ENCODE data around the gene CAMK1D. TPM values are rescaled to one million over a fixed set of nuclear protein-coding genes. Genes with fewer than 3 reads are reported as not detected.
"Not testable (repeated sequence)": the region's sequence is repeated elsewhere in the genome, so short reads cannot be mapped to it uniquely, and the experiment has no call there.

Gene CAMK1D
- total and polyA plus RNA-seq, 2 donors: 11.2 to 14.6 TPM

GRCh38 chr10:12357525-12358151 lies 8.3 kb downstream of the CAMK1D start:
- H3K27ac ChIP-seq (ENCODE audit: low read depth in 1 of 2, low read length in 1 of 2): no peak overlapping the region
- H3K27me3 ChIP-seq (ENCODE audit: control insufficient read depth in 2 of 2, insufficient read depth in 1 of 2, low read length in 1 of 2): no peaks in the 10 kb centered on the region
- H3K4me3 ChIP-seq (ENCODE audit: low read length in 2 of 2): no peak overlapping the region
- no peak for DNase-seq (ENCODE audit: low read depth in 6 of 9, low spot score in 9 of 9)
- 97% methylated on average over 13 of the region's 13 CpGs for WGBS
- H3K4me1 ChIP-seq (ENCODE audit: control insufficient read depth in 2 of 2, insufficient read depth in 2 of 2, low read length in 2 of 2): peaks cover 5 to 23% of the 10 kb centered on the region in 2 donors
- peaks cover 0 to 3% of the 10 kb centered on the region in 2 donors for H3K9me3 ChIP-seq (ENCODE audit: control insufficient read depth in 2 of 2, insufficient read depth in 1 of 2, low read length in 1 of 2)
- no peaks in the 10 kb centered on the region for H3K36me3 ChIP-seq (ENCODE audit: control insufficient read depth in 2 of 2, insufficient read depth in 2 of 2, low read length in 1 of 2)

GRCh38 chr10:12358863-12359564 lies 9.7 kb downstream of the CAMK1D start:
- H3K27me3 ChIP-seq (ENCODE audit: control insufficient read depth in 2 of 2, insufficient read depth in 1 of 2, low read length in 1 of 2): no peaks in the 10 kb centered on the region
- peaks cover 0 to 2% of the 10 kb centered on the region in 2 donors for H3K36me3 ChIP-seq (ENCODE audit: control insufficient read depth in 2 of 2, insufficient read depth in 2 of 2, low read length in 1 of 2)
- H3K27ac ChIP-seq (ENCODE audit: low read depth in 1 of 2, low read length in 1 of 2): no peak overlapping the region
- H3K9me3 ChIP-seq (ENCODE audit: control insufficient read depth in 2 of 2, insufficient read depth in 1 of 2, low read length in 1 of 2): peaks cover 0 to 7% of the 10 kb centered on the region in 2 donors
- H3K4me1 ChIP-seq (ENCODE audit: control insufficient read depth in 2 of 2, insufficient read depth in 2 of 2, low read length in 2 of 2): peaks cover 5 to 15% of the 10 kb centered on the region in 2 donors
- 80% methylated on average over 11 of the region's 11 CpGs for WGBS
- no peak overlapping the region for H3K4me3 ChIP-seq (ENCODE audit: low read length in 2 of 2)
- no peak for DNase-seq (ENCODE audit: low read depth in 6 of 9, low spot score in 9 of 9)

- Histone ChIP-seq H3K9me3 (ENCODE audit: control insufficient read depth in 2 of 2, insufficient read depth in 1 of 2, low read length in 1 of 2) (peaks cover 0 to 7% of the 10 kb centered on the region in 2 donors), H3K27me3 (ENCODE audit: control insufficient read depth in 2 of 2, insufficient read depth in 1 of 2, low read length in 1 of 2) (no peaks in the 10 kb centered on the region), H3K27ac (ENCODE audit: low read depth in 1 of 2, low read length in 1 of 2) (no peak overlapping the region), H3K4me3 (ENCODE audit: low read length in 2 of 2) (no peak overlapping the region), H3K4me1 (ENCODE audit: control insufficient read depth in 2 of 2, insufficient read depth in 2 of 2, low read length in 2 of 2) (peaks cover 5 to 15% of the 10 kb centered on the region in 2 donors), H3K36me3 (ENCODE audit: control insufficient read depth in 2 of 2, insufficient read depth in 2 of 2, low read length in 1 of 2) (peaks cover 0 to 2% of the 10 kb centered on the region in 2 donors)
- WGBS: 97% methylated on average over 5 of the region's 5 CpGs
- DNase-seq (ENCODE audit: low read depth in 6 of 9, low spot score in 9 of 9): no peak
Observed at GRCh38 chr10:12360461-12360860, 11.1 kb downstream of the CAMK1D start.

GRCh38 chr10:12361115-12361514 lies 11.8 kb downstream of the CAMK1D start:
- H3K4me1 ChIP-seq (ENCODE audit: control insufficient read depth in 2 of 2, insufficient read depth in 2 of 2, low read length in 2 of 2): peaks cover 5 to 20% of the 10 kb centered on the region in 2 donors
- 96% methylated on average over 5 of the region's 5 CpGs for WGBS
- not testable (repeated sequence) for H3K4me3 ChIP-seq (ENCODE audit: low read length in 2 of 2)

GRCh38 chr10:12364559-12364958 lies 15.2 kb downstream of the CAMK1D start:
- no peak overlapping the region for H3K4me3 ChIP-seq (ENCODE audit: low read length in 2 of 2)
- no peak for DNase-seq (ENCODE audit: low read depth in 6 of 9, low spot score in 9 of 9)
- H3K27me3 ChIP-seq (ENCODE audit: control insufficient read depth in 2 of 2, insufficient read depth in 1 of 2, low read length in 1 of 2): no peaks in the 10 kb centered on the region
- H3K9me3 ChIP-seq (ENCODE audit: control insufficient read depth in 2 of 2, insufficient read depth in 1 of 2, low read length in 1 of 2): peaks cover 0 to 7% of the 10 kb centered on the region in 2 donors
- WGBS: 97% methylated on average over 3 of the region's 3 CpGs
- H3K36me3 ChIP-seq (ENCODE audit: control insufficient read depth in 2 of 2, insufficient read depth in 2 of 2, low read length in 1 of 2): peaks cover 0 to 2% of the 10 kb centered on the region in 2 donors
- peaks cover 0 to 20% of the 10 kb centered on the region in 2 donors for H3K4me1 ChIP-seq (ENCODE audit: control insufficient read depth in 2 of 2, insufficient read depth in 2 of 2, low read length in 2 of 2)
- no peak overlapping the region for H3K27ac ChIP-seq (ENCODE audit: low read depth in 1 of 2, low read length in 1 of 2)

More at GRCh38 chr10:12361115-12361514, 11.8 kb downstream of the CAMK1D start:
- not testable (repeated sequence) for H3K27ac ChIP-seq (ENCODE audit: low read depth in 1 of 2, low read length in 1 of 2); H3K9me3 ChIP-seq (ENCODE audit: control insufficient read depth in 2 of 2, insufficient read depth in 1 of 2, low read length in 1 of 2); H3K36me3 ChIP-seq (ENCODE audit: control insufficient read depth in 2 of 2, insufficient read depth in 2 of 2, low read length in 1 of 2); H3K27me3 ChIP-seq (ENCODE audit: control insufficient read depth in 2 of 2, insufficient read depth in 1 of 2, low read length in 1 of 2); DNase-seq (ENCODE audit: low read depth in 6 of 9, low spot score in 9 of 9)

GRCh38 chr10:12367272-12367671 lies 17.9 kb downstream of the CAMK1D start:
- Histone ChIP-seq H3K4me3 (ENCODE audit: low read length in 2 of 2) (no peak overlapping the region), H3K27ac (ENCODE audit: low read depth in 1 of 2, low read length in 1 of 2) (no peak overlapping the region), H3K9me3 (ENCODE audit: control insufficient read depth in 2 of 2, insufficient read depth in 1 of 2, low read length in 1 of 2) (peaks cover 0 to 7% of the 10 kb centered on the region in 2 donors), H3K4me1 (ENCODE audit: control insufficient read depth in 2 of 2, insufficient read depth in 2 of 2, low read length in 2 of 2) (peaks cover 0 to 20% of the 10 kb centered on the region in 2 donors), H3K36me3 (ENCODE audit: control insufficient read depth in 2 of 2, insufficient read depth in 2 of 2, low read length in 1 of 2) (peaks cover 0 to 9% of the 10 kb centered on the region in 2 donors), H3K27me3 (ENCODE audit: control insufficient read depth in 2 of 2, insufficient read depth in 1 of 2, low read length in 1 of 2) (no peaks in the 10 kb centered on the region)
- no peak for DNase-seq (ENCODE audit: low read depth in 6 of 9, low spot score in 9 of 9)
- 97% methylated on average over 4 of the region's 4 CpGs for WGBS

GRCh38 chr10:12369982-12370381 lies 20.6 kb downstream of the CAMK1D start:
- no peak overlapping the region for H3K4me3 ChIP-seq (ENCODE audit: low read length in 2 of 2)
- no peak overlapping the region for H3K27ac ChIP-seq (ENCODE audit: low read depth in 1 of 2, low read length in 1 of 2)
- no peaks in the 10 kb centered on the region for H3K27me3 ChIP-seq (ENCODE audit: control insufficient read depth in 2 of 2, insufficient read depth in 1 of 2, low read length in 1 of 2)
- 99% methylated on average over 8 of the region's 8 CpGs for WGBS
- H3K36me3 ChIP-seq (ENCODE audit: control insufficient read depth in 2 of 2, insufficient read depth in 2 of 2, low read length in 1 of 2): peaks cover 0 to 7% of the 10 kb centered on the region in 2 donors
- peaks cover 0 to 20% of the 10 kb centered on the region in 2 donors for H3K4me1 ChIP-seq (ENCODE audit: control insufficient read depth in 2 of 2, insufficient read depth in 2 of 2, low read length in 2 of 2)
- no peak for DNase-seq (ENCODE audit: low read depth in 6 of 9, low spot score in 9 of 9)
- no peaks in the 10 kb centered on the region for H3K9me3 ChIP-seq (ENCODE audit: control insufficient read depth in 2 of 2, insufficient read depth in 1 of 2, low read length in 1 of 2)

GRCh38 chr10:12372846-12373245 lies 23.5 kb downstream of the CAMK1D start:
- no peak overlapping the region for H3K27ac ChIP-seq (ENCODE audit: low read depth in 1 of 2, low read length in 1 of 2)
- H3K27me3 ChIP-seq (ENCODE audit: control insufficient read depth in 2 of 2, insufficient read depth in 1 of 2, low read length in 1 of 2): no peaks in the 10 kb centered on the region
- no peak for DNase-seq (ENCODE audit: low read depth in 6 of 9, low spot score in 9 of 9)
- WGBS: 97% methylated on average over 10 of the region's 10 CpGs
- no peaks in the 10 kb centered on the region for H3K9me3 ChIP-seq (ENCODE audit: control insufficient read depth in 2 of 2, insufficient read depth in 1 of 2, low read length in 1 of 2)
- H3K4me1 ChIP-seq (ENCODE audit: control insufficient read depth in 2 of 2, insufficient read depth in 2 of 2, low read length in 2 of 2): no peaks in the 10 kb centered on the region
- peaks cover 0 to 7% of the 10 kb centered on the region in 2 donors for H3K36me3 ChIP-seq (ENCODE audit: control insufficient read depth in 2 of 2, insufficient read depth in 2 of 2, low read length in 1 of 2)
- H3K4me3 ChIP-seq (ENCODE audit: low read length in 2 of 2): no peak overlapping the region

- no peak for DNase-seq (ENCODE audit: low read depth in 6 of 9, low spot score in 9 of 9)
- peak overlapping the region in 1 of 2 donors; percentile 7 for H3K27ac ChIP-seq (ENCODE audit: low read depth in 1 of 2, low read length in 1 of 2)
Observed at GRCh38 chr10:12375076-12375504, 25.7 kb downstream of the CAMK1D start.

More at GRCh38 chr10:12375076-12375504, 25.7 kb downstream of the CAMK1D start:
- no peaks in the 10 kb centered on the region for H3K4me1 ChIP-seq (ENCODE audit: control insufficient read depth in 2 of 2, insufficient read depth in 2 of 2, low read length in 2 of 2)
- H3K36me3 ChIP-seq (ENCODE audit: control insufficient read depth in 2 of 2, insufficient read depth in 2 of 2, low read length in 1 of 2): peaks cover 0 to 5% of the 10 kb centered on the region in 2 donors
- H3K27me3 ChIP-seq (ENCODE audit: control insufficient read depth in 2 of 2, insufficient read depth in 1 of 2, low read length in 1 of 2): no peaks in the 10 kb centered on the region
- H3K9me3 ChIP-seq (ENCODE audit: control insufficient read depth in 2 of 2, insufficient read depth in 1 of 2, low read length in 1 of 2): no peaks in the 10 kb centered on the region
- H3K4me3 ChIP-seq (ENCODE audit: low read length in 2 of 2): no peak overlapping the region
- WGBS: 85% methylated on average over 11 of the region's 11 CpGs

Data from thymus (tissue), 11 donors.